ENCODE results near the gene PDYN. TPM values are rescaled to one million over a fixed set of nuclear protein-coding genes. Genes with fewer than 3 reads are reported as not detected.

PDYN gene
- total and polyA plus RNA-seq, 3 experiments from 2014 or later: not detected

- Histone ChIP-seq H3K36me3 (ENCODE audit: insufficient read depth, low read length) (no peaks in the 10 kb centered on the region), H3K27ac (ENCODE audit: low read depth, low read length) (no peak overlapping the region), H3K9me3 (ENCODE audit: low read length) (no peaks in the 10 kb centered on the region), H3K4me1 (ENCODE audit: insufficient read depth, low read length) (no peaks in the 10 kb centered on the region), H3K4me3 (ENCODE audit: low read length) (no peak overlapping the region), H3K27me3 (ENCODE audit: insufficient read depth, low read length, poor library complexity, severe bottlenecking) (no peaks in the 10 kb centered on the region)
- no peak overlapping the region for H3K4me3 Mint-ChIP-seq
- H3K27ac Mint-ChIP-seq: no peak overlapping the region
- no peaks in the 10 kb centered on the region for H3K4me1 Mint-ChIP-seq
- peaks cover 17 to 67% of the 10 kb centered on the region in 2 donors for H3K27me3 Mint-ChIP-seq
- DNase-seq: no peak
- no peaks in the 10 kb centered on the region for H3K9me3 Mint-ChIP-seq
- ChIA-PET CTCF (no interaction called here), POLR2A (no interaction called here)
- H3K36me3 Mint-ChIP-seq: no peaks in the 10 kb centered on the region
Measured at GRCh38 chr20:1932971-1933370, 60.9 kb downstream of the PDYN start.

- peaks cover 14 to 68% of the 10 kb centered on the region in 2 donors for H3K27me3 Mint-ChIP-seq
- POLR2A ChIA-PET: no interaction called here
Measured at GRCh38 chr20:1931830-1932229, 62.0 kb downstream of the PDYN start.

GRCh38 chr20:1930165-1930564 lies 63.7 kb downstream of the PDYN start:
- no peak overlapping the region for H3K4me3 Mint-ChIP-seq
- Histone ChIP-seq H3K27me3 (ENCODE audit: insufficient read depth, low read length, poor library complexity, severe bottlenecking) (no peaks in the 10 kb centered on the region), H3K9me3 (ENCODE audit: low read length) (no peaks in the 10 kb centered on the region), H3K27ac (ENCODE audit: low read depth, low read length) (no peak overlapping the region), H3K4me3 (ENCODE audit: low read length) (no peak overlapping the region), H3K4me1 (ENCODE audit: insufficient read depth, low read length) (no peaks in the 10 kb centered on the region), H3K36me3 (ENCODE audit: insufficient read depth, low read length) (no peaks in the 10 kb centered on the region)
- H3K4me1 Mint-ChIP-seq: no peaks in the 10 kb centered on the region
- peaks cover 14 to 63% of the 10 kb centered on the region in 2 donors for H3K27me3 Mint-ChIP-seq
- ChIA-PET POLR2A (no interaction called here), CTCF (no interaction called here)
- no peak for DNase-seq
- no peak overlapping the region for H3K27ac Mint-ChIP-seq
- no peaks in the 10 kb centered on the region for H3K9me3 Mint-ChIP-seq
- no peaks in the 10 kb centered on the region for H3K36me3 Mint-ChIP-seq

More at GRCh38 chr20:1931830-1932229, 62.0 kb downstream of the PDYN start:
- Mint-ChIP-seq H3K4me1 (no peaks in the 10 kb centered on the region), H3K27ac (no peak overlapping the region), H3K9me3 (no peaks in the 10 kb centered on the region), H3K36me3 (no peaks in the 10 kb centered on the region), H3K4me3 (no peak overlapping the region)
- no peaks in the 10 kb centered on the region for H3K36me3 ChIP-seq (ENCODE audit: insufficient read depth, low read length)
- no peak overlapping the region for H3K27ac ChIP-seq (ENCODE audit: low read depth, low read length)
- CTCF ChIA-PET: no interaction called here
- DNase-seq: no peak
- H3K4me3 ChIP-seq (ENCODE audit: low read length): no peak overlapping the region
- H3K27me3 ChIP-seq (ENCODE audit: insufficient read depth, low read length, poor library complexity, severe bottlenecking): no peaks in the 10 kb centered on the region
- no peaks in the 10 kb centered on the region for H3K9me3 ChIP-seq (ENCODE audit: low read length)
- H3K4me1 ChIP-seq (ENCODE audit: insufficient read depth, low read length): no peaks in the 10 kb centered on the region

GRCh38 chr20:1929460-1929859 lies 64.4 kb downstream of the PDYN start:
- ChIA-PET CTCF (no interaction called here), POLR2A (no interaction called here)
- Histone ChIP-seq H3K4me3 (ENCODE audit: low read length) (no peak overlapping the region), H3K36me3 (ENCODE audit: insufficient read depth, low read length) (no peaks in the 10 kb centered on the region), H3K4me1 (ENCODE audit: insufficient read depth, low read length) (no peaks in the 10 kb centered on the region), H3K27me3 (ENCODE audit: insufficient read depth, low read length, poor library complexity, severe bottlenecking) (no peaks in the 10 kb centered on the region), H3K27ac (ENCODE audit: low read depth, low read length) (no peak overlapping the region), H3K9me3 (ENCODE audit: low read length) (no peaks in the 10 kb centered on the region)
- no peak overlapping the region for H3K27ac Mint-ChIP-seq
- H3K36me3 Mint-ChIP-seq: no peaks in the 10 kb centered on the region
- no peak for DNase-seq
- H3K4me1 Mint-ChIP-seq: no peaks in the 10 kb centered on the region
- H3K27me3 Mint-ChIP-seq: peaks cover 14 to 59% of the 10 kb centered on the region in 2 donors
- no peak overlapping the region for H3K4me3 Mint-ChIP-seq
- H3K9me3 Mint-ChIP-seq: no peaks in the 10 kb centered on the region

- H3K4me3 ChIP-seq (ENCODE audit: low read length): no peak overlapping the region
- H3K4me1 ChIP-seq (ENCODE audit: insufficient read depth, low read length): no peaks in the 10 kb centered on the region
- ChIA-PET POLR2A (no interaction called here), CTCF (no interaction called here)
- H3K9me3 ChIP-seq (ENCODE audit: low read length): no peaks in the 10 kb centered on the region
- Mint-ChIP-seq H3K27ac (no peak overlapping the region), H3K4me1 (no peaks in the 10 kb centered on the region), H3K27me3 (peaks cover 14 to 55% of the 10 kb centered on the region in 2 donors), H3K36me3 (no peaks in the 10 kb centered on the region), H3K4me3 (no peak overlapping the region), H3K9me3 (no peaks in the 10 kb centered on the region)
- no peaks in the 10 kb centered on the region for H3K36me3 ChIP-seq (ENCODE audit: insufficient read depth, low read length)
- no peaks in the 10 kb centered on the region for H3K27me3 ChIP-seq (ENCODE audit: insufficient read depth, low read length, poor library complexity, severe bottlenecking)
- DNase-seq: no peak
- H3K27ac ChIP-seq (ENCODE audit: low read depth, low read length): no peak overlapping the region
Measured at GRCh38 chr20:1928782-1929181, 65.1 kb downstream of the PDYN start.

Other genes with a start within 250 kb of the PDYN start
- gene SIRPA, start 98.7 kb downstream of the PDYN start, total RNA-seq: under 1 TPM; 0.53 to 0.66 TPM
- not detected for gene SIRPA, start 98.7 kb downstream of the PDYN start, polyA plus RNA-seq
- gene STK35, start 107.8 kb upstream of the PDYN start, total RNA-seq: 10 to 100 TPM; 21.1 to 21.4 TPM
- gene STK35, start 107.8 kb upstream of the PDYN start, polyA plus RNA-seq: 5.5 TPM

Measured in CD8-positive, alpha-beta memory T cell (primary cell).